Keratinocyte (primary cell): Measurements from ENCODE around the gene NOX5. TPM values are rescaled to one million over a fixed set of nuclear protein-coding genes. Genes with fewer than 3 reads are reported as not detected.
"Not testable (repeated sequence)": the region's sequence is repeated elsewhere in the genome, so short reads cannot be mapped to it uniquely, and the experiment has no call there.

Source experiments
- DNase-seq: peaks from one replicate; pipeline ENCODE4 v3.0.0-alpha.2; 2011; ENCODE audit warnings: low read depth, missing footprints, low spot score
- FAIRE-seq: peaks from 2 replicates; lab custom pipeline; 2011; peaks lifted over from hg19 to GRCh38; lab: Jason Lieb, UNC
- H2AFZ ChIP-seq: 2 replicates; pipeline ENCODE4 v1.6.0; 2012; ENCODE audit warnings: low read length, control low read depth, inconsistent platforms; ENCODE audit not compliant: control insufficient read depth
- H3K27ac ChIP-seq: 2 replicates; pipeline ENCODE4 v1.5.1; 2011; ENCODE audit warnings: low read length; ENCODE audit not compliant: control insufficient read depth, insufficient read depth
- H3K27me3 ChIP-seq: 3 replicates; pipeline ENCODE4 v1.6.0; 2011; ENCODE audit warnings: low read length; ENCODE audit not compliant: control insufficient read depth, insufficient read depth; ENCODE audit errors: extremely low read depth
- H3K36me3 ChIP-seq, 2 experiments: 2 replicates in 1 of 2; 3 replicates in 1 of 2; pipeline ENCODE4 v1.5.1; 2011; ENCODE audit warnings: low read length in 2 of 2, mild to moderate bottlenecking in 1 of 2; ENCODE audit not compliant: control insufficient read depth in 2 of 2, insufficient read depth in 2 of 2; ENCODE audit errors: extremely low read depth in 1 of 2
- H3K4me1 ChIP-seq: 3 replicates; pipeline ENCODE4 v1.5.1; 2011; ENCODE audit warnings: low read length; ENCODE audit not compliant: control insufficient read depth, insufficient read depth; ENCODE audit errors: extremely low read depth
- H3K4me2 ChIP-seq: 3 replicates; pipeline ENCODE4 v1.6.0; 2011; ENCODE audit warnings: low read depth, low read length; ENCODE audit not compliant: control insufficient read depth, insufficient read depth; ENCODE audit errors: extremely low read depth
- H3K4me3 ChIP-seq, 3 experiments: fragments of 200-600 bp in 1 of 3; sonication (generic) in 1 of 3; 2 replicates in 2 of 3; 3 replicates in 1 of 3; pipeline ENCODE4 v1.5.1; 2011 to 2016; ENCODE audit warnings: low read length in 3 of 3, mild to moderate bottlenecking in 3 of 3, control low read depth in 2 of 3, inconsistent platforms in 1 of 3, low read depth in 1 of 3, mixed read lengths in 1 of 3, mixed run types in 1 of 3, moderate library complexity in 1 of 3; ENCODE audit not compliant: control insufficient read depth in 2 of 3, insufficient read depth in 2 of 3; ENCODE audit errors: extremely low read depth in 1 of 3
- H3K79me2 ChIP-seq: 2 replicates; pipeline ENCODE4 v1.6.0; 2012; ENCODE audit warnings: low read length; ENCODE audit not compliant: control insufficient read depth, insufficient read depth
- H3K9ac ChIP-seq: 3 replicates; pipeline ENCODE4 v1.6.0; 2011; ENCODE audit warnings: low read length; ENCODE audit not compliant: control insufficient read depth, insufficient read depth; ENCODE audit errors: extremely low read depth
- H3K9me1 ChIP-seq: 3 replicates; pipeline ENCODE4 v1.6.0; 2011; ENCODE audit warnings: low read length; ENCODE audit not compliant: control insufficient read depth, insufficient read depth; ENCODE audit errors: extremely low read depth
- H3K9me3 ChIP-seq: 2 replicates; pipeline ENCODE4 v1.5.1; 2012; ENCODE audit warnings: low read depth, low read length; ENCODE audit not compliant: control insufficient read depth
- H4K20me1 ChIP-seq: 3 replicates; pipeline ENCODE4 v1.6.0; 2011; ENCODE audit warnings: low read length; ENCODE audit not compliant: control insufficient read depth, insufficient read depth; ENCODE audit errors: extremely low read depth
- CTCF ChIP-seq, 3 experiments: IDR thresholded peaks in 1 of 3; conservative IDR thresholded peaks in 1 of 3; optimal IDR thresholded peaks in 1 of 3; 2 replicates in 2 of 3; 3 replicates in 1 of 3; pipeline versions ENCODE3 to v1.5.1; 2011; ENCODE audit warnings: low read length in 3 of 3, mild to moderate bottlenecking in 3 of 3, moderate library complexity in 2 of 3, control low read depth in 1 of 3, inconsistent platforms in 1 of 3; ENCODE audit not compliant: insufficient read depth in 2 of 3; ENCODE audit errors: extremely low read depth in 1 of 3
- EZH2 ChIP-seq: IDR thresholded peaks from one replicate; pipeline ENCODE4 v1.6.1; 2012; ENCODE audit warnings: inconsistent platforms, mild to moderate bottlenecking, low read length, moderate library complexity
- dilution Hi-C: fragments of 300-500 bp; cut with MboI; formaldehyde crosslinking; loops from one replicate; pipeline ENCODE4 v1.7.0; 2020; ENCODE audit warnings: low sequenced_read_pairs; ENCODE audit not compliant: extremely low pct_ligation_motif_present
- polyA plus RNA-seq, 5 experiments: library from polyadenylated mRNA; depleted of rRNA in 3 of 5; stranded (reverse) in 3 of 5; stranded (forward) in 1 of 5; unstranded in 1 of 5; fragments of >200 nt; gene quantifications; 1 replicate in 1 of 5; 2 replicates in 3 of 5; 3 replicates in 1 of 5; pipeline versions ENCODE4 v1.2.1 to v1.2.3, GENCODE V29; 2011 to 2012; ENCODE audit warnings: missing spikeins in 2 of 5, low read depth in 1 of 5, low replicate concordance in 1 of 5

NOX5 gene
- polyA plus RNA-seq, 1 donor (not counting 4 experiments of a cell fraction or from before 2014, with no cell fraction given), result 0.16 TPM

GRCh38 chr15:69068157-69068556, 53.7 kb downstream of the NOX5 start:
- H3K27me3 ChIP-seq, result no peaks in the 10 kb centered on the region
- FAIRE-seq, result no peak

GRCh38 chr15:69069290-69069689, 54.8 kb downstream of the NOX5 start:
- H3K4me3 ChIP-seq, H3K27me3 ChIP-seq, H3K9me3 ChIP-seq, dilution Hi-C loops, DNase-seq, H4K20me1 ChIP-seq, H3K36me3 ChIP-seq, H3K79me2 ChIP-seq, H3K4me1 ChIP-seq, H3K9me1 ChIP-seq, H2AFZ ChIP-seq, H3K27ac ChIP-seq, FAIRE-seq, H3K4me2 ChIP-seq, H3K9ac ChIP-seq: not testable (repeated sequence)

More at GRCh38 chr15:69068157-69068556, 53.7 kb downstream of the NOX5 start:
- no peak for DNase-seq
- dilution Hi-C loops, result no loop called here
- no peaks in the 10 kb centered on the region for H3K79me2 ChIP-seq
- no peaks in the 10 kb centered on the region for H3K36me3 ChIP-seq
- no peak overlapping the region for H3K9ac ChIP-seq
- H2AFZ ChIP-seq, result no peak overlapping the region
- no peak overlapping the region for H3K4me2 ChIP-seq
- no peaks in the 10 kb centered on the region for H4K20me1 ChIP-seq
- no peaks in the 10 kb centered on the region for H3K9me3 ChIP-seq
- no peak overlapping the region for H3K27ac ChIP-seq
- H3K9me1 ChIP-seq, result no peaks in the 10 kb centered on the region
- no peaks in the 10 kb centered on the region for H3K4me1 ChIP-seq
- H3K4me3 ChIP-seq, result no peak overlapping the region
- TF ChIP-seq CTCF (optimal IDR thresholded peaks at IDR 0.05 in 1 of 3, IDR thresholded peaks at IDR 0.05 in 1 of 3, conservative IDR thresholded peaks at IDR 0.05 in 1 of 3; ENCODE audit: extremely low read depth in 1 of 3, insufficient read depth in 2 of 3, low read length in 3 of 3) (no peak), EZH2 (no peak)

- no peaks in the 10 kb centered on the region for H3K79me2 ChIP-seq
- no peak overlapping the region for H3K4me3 ChIP-seq
- H2AFZ ChIP-seq, result no peak overlapping the region
- H3K36me3 ChIP-seq, result no peaks in the 10 kb centered on the region
- TF ChIP-seq EZH2, result no peak
- no peak for TF ChIP-seq CTCF (optimal IDR thresholded peaks at IDR 0.05 in 1 of 3, IDR thresholded peaks at IDR 0.05 in 1 of 3, conservative IDR thresholded peaks at IDR 0.05 in 1 of 3; ENCODE audit: extremely low read depth in 1 of 3, insufficient read depth in 2 of 3, low read length in 3 of 3)
- H3K9me1 ChIP-seq, result no peaks in the 10 kb centered on the region
- no peaks in the 10 kb centered on the region for H3K27me3 ChIP-seq
- no peak overlapping the region for H3K4me2 ChIP-seq
- dilution Hi-C loops, result no loop called here
- peaks cover 13% of the 10 kb centered on the region for H3K4me1 ChIP-seq
- H3K27ac ChIP-seq, result no peak overlapping the region
- FAIRE-seq (no peak), DNase-seq (no peak)
- no peaks in the 10 kb centered on the region for H3K9me3 ChIP-seq
- H4K20me1 ChIP-seq, result no peaks in the 10 kb centered on the region
- H3K9ac ChIP-seq, result no peak overlapping the region
Observed at GRCh38 chr15:69069996-69070395, 55.5 kb downstream of the NOX5 start.
